RWPE2 (cell line): Measurements from ENCODE around the gene NAA38.

Source experiments
- ATAC-seq: fragments of 200-7000 bp; cut with Tn5 transposase; 3 replicates; pipeline ENCODE4 v1.9.1; 2021; ENCODE audit warnings: low read depth
- DNase-seq: peaks from one replicate; pipeline ENCODE4 v3.0.0-alpha.2; 2020; ENCODE audit warnings: low spot score
- H3K27ac ChIP-seq: fragments of 450-650 bp; 2 replicates; pipeline ENCODE4 v1.5.1; 2017; ENCODE audit warnings: mild to moderate bottlenecking; ENCODE audit not compliant: poor library complexity, severe bottlenecking
- H3K27me3 ChIP-seq: fragments of 250-450 bp; sonication (Bioruptor Pico); 2 replicates; pipeline ENCODE4 v1.5.1; 2021; ENCODE audit warnings: mild to moderate bottlenecking, moderate library complexity; ENCODE audit not compliant: insufficient read depth, poor library complexity, severe bottlenecking
- H3K36me3 ChIP-seq: fragments of 250-450 bp; sonication (Bioruptor Pico); 2 replicates; pipeline ENCODE4 v1.5.1; 2020; ENCODE audit warnings: low read depth, mild to moderate bottlenecking, moderate library complexity
- H3K4me1 ChIP-seq: fragments of 250-450 bp; sonication (Bioruptor Pico); 2 replicates; pipeline ENCODE4 v1.5.1; 2021; ENCODE audit warnings: mild to moderate bottlenecking, moderate library complexity; ENCODE audit not compliant: insufficient read depth, poor library complexity, severe bottlenecking
- H3K4me3 ChIP-seq: fragments of 250-450 bp; sonication (Bioruptor Pico); 2 replicates; pipeline ENCODE4 v1.5.1; 2021; ENCODE audit warnings: mild to moderate bottlenecking, moderate library complexity; ENCODE audit not compliant: severe bottlenecking
- H3K9me3 ChIP-seq: fragments of 250-450 bp; sonication (Bioruptor Pico); 2 replicates; pipeline ENCODE4 v1.5.1; 2021; ENCODE audit warnings: mild to moderate bottlenecking, moderate library complexity; ENCODE audit not compliant: severe bottlenecking
- CTCF ChIP-seq: fragments of 450-650 bp; IDR thresholded peaks from one replicate; pipeline ENCODE4 v1.5.1; 2017; ENCODE audit warnings: mild to moderate bottlenecking, moderate library complexity; ENCODE audit not compliant: poor library complexity, severe bottlenecking

The NAA38 gene

GRCh38 chr17:7835814-7836595 is 21.4 kb downstream of the NAA38 start:
- H3K4me1 ChIP-seq: peaks cover 19% of the 10 kb centered on the region
- H3K36me3 ChIP-seq: peaks cover 9% of the 10 kb centered on the region
- DNase-seq (peak; percentile 82), ATAC-seq (peak; percentile 8)
- no peak for TF ChIP-seq CTCF
- peak overlapping the region; percentile 58 for H3K4me3 ChIP-seq
- H3K27me3 ChIP-seq: no peaks in the 10 kb centered on the region
- H3K9me3 ChIP-seq: no peaks in the 10 kb centered on the region
- H3K27ac ChIP-seq: peak overlapping the region; percentile 92

GRCh38 chr17:7834957-7835813 is 22.2 kb downstream of the NAA38 start:
- H3K4me1 ChIP-seq: peaks cover 18% of the 10 kb centered on the region
- TF ChIP-seq CTCF: peak; percentile 88
- peak overlapping the region; percentile 92 for H3K27ac ChIP-seq
- H3K9me3 ChIP-seq: no peaks in the 10 kb centered on the region
- H3K27me3 ChIP-seq: no peaks in the 10 kb centered on the region
- ATAC-seq: peak; percentile 58
- H3K36me3 ChIP-seq: peaks cover 1% of the 10 kb centered on the region; the same call in 1 of the 2 replicates
- DNase-seq: peak; percentile 99
- peak overlapping the region; percentile 58 for H3K4me3 ChIP-seq

- peak overlapping the region; percentile 92 for H3K27ac ChIP-seq
- H3K9me3 ChIP-seq: no peaks in the 10 kb centered on the region
- no peak for DNase-seq
- no peaks in the 10 kb centered on the region for H3K27me3 ChIP-seq
- H3K36me3 ChIP-seq: no peaks in the 10 kb centered on the region
- H3K4me3 ChIP-seq: peak overlapping the region; percentile 58
- no peak for TF ChIP-seq CTCF
- H3K4me1 ChIP-seq: peaks cover 18% of the 10 kb centered on the region
- no peak; the same call in 1 of the 3 replicates for ATAC-seq
Observed at GRCh38 chr17:7834542-7834956, 22.8 kb downstream of the NAA38 start.

GRCh38 chr17:7833795-7834541 is 23.4 kb downstream of the NAA38 start, which contains the start of gene KDM6B:
TSS of gene KDM6B (plus strand) at chr17:7834217. CDS start at chr17:7845555, 11,338 bp downstream.
- H3K4me3 ChIP-seq: peak within 1 kb of the TSS; percentile 58
- H3K4me1 ChIP-seq: peaks cover 13% of the 10 kb centered on the region
- H3K27ac ChIP-seq: peak within 1 kb of the TSS; percentile 92
- no peak for TF ChIP-seq CTCF
- DNase-seq (peak; percentile 92), ATAC-seq (peak; percentile 69)
- H3K9me3 ChIP-seq: no peaks in the 10 kb centered on the region
- no peaks in the 10 kb centered on the region for H3K36me3 ChIP-seq
- no peaks in the 10 kb centered on the region for H3K27me3 ChIP-seq
